H9 (cell line): ENCODE results near the gene PCARE. TPM values are rescaled to one million over a fixed set of nuclear protein-coding genes. Genes with fewer than 3 reads are reported as not detected.

Experiments used
- DNase-seq: peaks from one replicate; pipeline ENCODE4 v3.0.0-alpha.2; 2017
- H2AFZ ChIP-seq: one replicate; pipeline ENCODE4 v1.6.1; 2013; ENCODE audit warnings: mild to moderate bottlenecking, low read length, control low read depth, moderate library complexity
- H2AK5ac ChIP-seq: 2 replicates; pipeline ENCODE4 v1.6.1; 2013; ENCODE audit warnings: low read length, control low read depth, mixed read lengths; ENCODE audit not compliant: insufficient read length
- H2BK120ac ChIP-seq: one replicate; pipeline ENCODE4 v1.6.1; 2013; ENCODE audit warnings: low read depth, mild to moderate bottlenecking, low read length, control low read depth, inconsistent platforms; ENCODE audit not compliant: poor library complexity, severe bottlenecking
- H2BK12ac ChIP-seq: 2 replicates; pipeline ENCODE4 v1.6.1; 2013; ENCODE audit warnings: low read length, control low read depth, mixed read lengths, low read depth; ENCODE audit not compliant: insufficient read length
- H2BK15ac ChIP-seq: 2 replicates; pipeline ENCODE4 v1.6.1; 2013; ENCODE audit warnings: low read depth, low read length, control low read depth
- H2BK20ac ChIP-seq: one replicate; pipeline ENCODE4 v1.6.1; 2013; ENCODE audit warnings: low read depth, mild to moderate bottlenecking, low read length, control low read depth, inconsistent platforms; ENCODE audit not compliant: poor library complexity, severe bottlenecking
- H2BK5ac ChIP-seq: 2 replicates; pipeline ENCODE4 v1.6.1; 2013; ENCODE audit warnings: low read length, control low read depth, mixed read lengths; ENCODE audit not compliant: insufficient read length
- H3K14ac ChIP-seq: 2 replicates; pipeline ENCODE4 v1.6.1; 2013; ENCODE audit warnings: low read length, control low read depth; ENCODE audit not compliant: insufficient read depth
- H3K18ac ChIP-seq: 2 replicates; pipeline ENCODE4 v1.6.1; 2013; ENCODE audit warnings: low read depth, mild to moderate bottlenecking, mixed read lengths, low read length, control low read depth; ENCODE audit not compliant: insufficient read length
- H3K23ac ChIP-seq: 2 replicates; pipeline ENCODE4 v1.6.1; 2013; ENCODE audit warnings: low read length, control low read depth, mixed read lengths, low read depth; ENCODE audit not compliant: insufficient read length
- H3K23me2 ChIP-seq: 2 replicates; pipeline ENCODE4 v1.6.1; 2013; ENCODE audit warnings: low read depth, mild to moderate bottlenecking, mixed read lengths, low read length, control low read depth; ENCODE audit not compliant: insufficient read length, poor library complexity, severe bottlenecking
- H3K27ac ChIP-seq: 2 replicates; pipeline ENCODE4 v1.5.1; 2013; ENCODE audit warnings: low read length, control low read depth, mixed read lengths, low read depth; ENCODE audit not compliant: insufficient read length
- H3K27me3 ChIP-seq: 2 replicates; pipeline ENCODE4 v1.6.1; 2013; ENCODE audit warnings: low read length, control low read depth, inconsistent platforms; ENCODE audit not compliant: insufficient read depth
- H3K4ac ChIP-seq: 2 replicates; pipeline ENCODE4 v1.6.1; 2013; ENCODE audit warnings: low read depth, mild to moderate bottlenecking, control low read depth, inconsistent platforms, low read length, moderate library complexity
- H3K4me1 ChIP-seq: 2 replicates; pipeline ENCODE4 v1.6.1; 2013; ENCODE audit warnings: low read length, control low read depth, inconsistent platforms; ENCODE audit not compliant: insufficient read depth
- H3K4me2 ChIP-seq: 2 replicates; pipeline ENCODE4 v1.6.1; 2013; ENCODE audit warnings: low read length, control low read depth, mixed read lengths; ENCODE audit not compliant: insufficient read length, insufficient read depth
- H3K56ac ChIP-seq: 2 replicates; pipeline ENCODE4 v1.6.1; 2013; ENCODE audit warnings: low read depth, mild to moderate bottlenecking, mixed read lengths, low read length, control low read depth; ENCODE audit not compliant: insufficient read length
- H3K79me1 ChIP-seq: 2 replicates; pipeline ENCODE4 v1.6.1; 2013; ENCODE audit warnings: low read depth, mild to moderate bottlenecking, moderate library complexity, low read length, control low read depth, inconsistent platforms; ENCODE audit not compliant: insufficient read depth, poor library complexity, severe bottlenecking
- H3K79me2 ChIP-seq: 2 replicates; pipeline ENCODE4 v1.6.1; 2013; ENCODE audit warnings: low read length, control low read depth, inconsistent platforms; ENCODE audit not compliant: insufficient read depth
- H3K9ac ChIP-seq: 2 replicates; pipeline ENCODE4 v1.6.1; 2013; ENCODE audit warnings: low read length, control low read depth, mixed read lengths; ENCODE audit not compliant: insufficient read length; ENCODE audit errors: extremely low read depth
- H3K9me3 ChIP-seq: one replicate; pipeline ENCODE4 v1.6.1; 2013; ENCODE audit warnings: low read depth, low read length, inconsistent platforms; ENCODE audit not compliant: control insufficient read depth
- H3T11ph ChIP-seq: one replicate; pipeline ENCODE4 v1.6.1; 2013; ENCODE audit warnings: mild to moderate bottlenecking, low read length, control low read depth, inconsistent platforms
- H4K20me1 ChIP-seq: one replicate; pipeline ENCODE4 v1.6.1; 2013; ENCODE audit not compliant: control insufficient read depth, insufficient read length, insufficient read depth
- H4K5ac ChIP-seq: 2 replicates; pipeline ENCODE4 v1.6.1; 2013; ENCODE audit warnings: low read depth, mild to moderate bottlenecking, mixed read lengths, low read length, control low read depth; ENCODE audit not compliant: insufficient read length
- H4K8ac ChIP-seq: replicated peaks from 2 replicates; pipeline ENCODE4 v1.6.1; 2013; ENCODE audit warnings: low read length, control low read depth, mixed read lengths, low read depth; ENCODE audit not compliant: insufficient read length
- H4K91ac ChIP-seq: 2 replicates; pipeline ENCODE4 v1.6.1; 2013; ENCODE audit warnings: low read depth, mild to moderate bottlenecking, moderate library complexity, mixed read lengths, low read length, control low read depth; ENCODE audit not compliant: insufficient read length
- H3K27ac Mint-ChIP-seq, 3 experiments: 2 replicates in 2 of 3; 3 replicates in 1 of 3; pipeline ENCODE4 v1.8.0; 2020 to 2021; ENCODE audit warnings: mixed read lengths in 3 of 3, mild to moderate bottlenecking in 1 of 3, moderate library complexity in 1 of 3
- H3K27me3 Mint-ChIP-seq: 2 replicates; pipeline ENCODE4 v1.8.0; 2021; ENCODE audit warnings: low read depth, mild to moderate bottlenecking, moderate library complexity, mixed read lengths
- H3K36me3 Mint-ChIP-seq, 3 experiments: 2 replicates in 2 of 3; 3 replicates in 1 of 3; pipeline ENCODE4 v1.8.0; 2020 to 2021; ENCODE audit warnings: low read depth in 3 of 3, mixed read lengths in 3 of 3; ENCODE audit not compliant: insufficient read depth in 1 of 3
- H3K4me1 Mint-ChIP-seq, 2 experiments: 2 replicates each; pipeline ENCODE4 v1.8.0; 2020; ENCODE audit warnings: mixed read lengths in 2 of 2
- H3K4me3 Mint-ChIP-seq, 2 experiments: 2 replicates in 1 of 2; 3 replicates in 1 of 2; pipeline ENCODE4 v1.8.0; 2020 to 2021; ENCODE audit warnings: mild to moderate bottlenecking in 2 of 2, mixed read lengths in 2 of 2, moderate library complexity in 1 of 2
- H3K9me3 Mint-ChIP-seq, 2 experiments: 2 replicates in 1 of 2; 3 replicates in 1 of 2; pipeline ENCODE4 v1.8.0; 2020; ENCODE audit warnings: mild to moderate bottlenecking in 2 of 2, mixed read lengths in 2 of 2, moderate library complexity in 1 of 2
- WGBS: extraction: QIAGEN DNeasy Blood & Tissue Kit; methylation state at CpG from one replicate; pipeline ENCODE4 v1.1.7; 2013; ENCODE audit warnings: missing lambda C conversion rate, low lambda C conversion rate, mixed read lengths; ENCODE audit not compliant: insufficient read length; ENCODE audit errors: extremely low coverage; 5-methylcytosine and 5-hydroxymethylcytosine counted together
- total RNA-seq: library from RNA; stranded (reverse); gene quantifications from 2 replicates; pipeline ENCODE4 v1.2.1, GENCODE V29; 2021
- TF ChIP-seq, protein P1 (sequence below): fragments of 200-600 bp; sonication (generic); conservative IDR thresholded peaks from 3 replicates; pipeline ENCODE4 v1.8.0; 2021; ENCODE audit warnings: antibody characterized with exemption, mild to moderate bottlenecking

Gene PCARE
- total RNA-seq, 1 experiment from 2014 or later = not detected

DNA sequence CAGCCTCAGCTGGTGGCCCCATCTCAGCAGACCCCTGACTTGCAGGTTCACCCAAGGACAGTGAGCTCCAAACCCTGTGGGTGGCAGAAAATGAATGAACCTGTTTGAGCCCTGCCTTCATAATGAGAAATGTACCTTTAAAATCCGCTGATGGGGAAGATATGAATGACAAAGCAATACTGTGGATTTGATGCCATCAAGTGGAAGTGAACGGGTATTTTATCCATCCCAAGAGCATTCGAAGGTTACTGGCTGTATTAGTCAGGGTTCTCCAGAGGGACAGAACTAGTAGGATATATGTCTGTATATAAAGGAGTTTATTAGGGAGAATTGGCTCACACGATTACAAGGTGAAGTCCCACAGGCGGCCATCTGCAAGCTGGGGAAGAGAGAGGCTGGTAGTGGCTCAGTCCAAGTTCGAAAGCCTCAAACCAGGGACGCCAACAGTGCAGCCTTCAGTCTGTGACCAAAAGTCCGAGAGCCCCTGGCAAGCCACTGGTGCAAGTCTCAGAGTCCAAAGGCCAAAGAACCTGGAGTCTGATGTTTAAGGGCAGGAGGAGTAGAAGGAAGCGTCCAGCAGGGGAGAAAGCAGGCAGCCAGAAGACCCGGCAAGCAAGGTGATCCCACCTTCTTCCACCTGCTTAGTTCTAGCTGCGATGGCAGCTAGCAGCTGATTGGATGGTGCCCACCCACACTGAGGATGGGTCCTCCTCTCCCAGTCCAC, 61.1 kb downstream of the PCARE start:
- H3K27me3 Mint-ChIP-seq = peaks cover 2% of the 10 kb centered on the region
- no peak overlapping the region for H3K14ac ChIP-seq

More for the DNA sequence above, 61.1 kb downstream of the PCARE start:
- WGBS = no CpG with 5 or more reads among the region's 11 CpGs
- Histone ChIP-seq H2BK12ac (no peak overlapping the region), H3K79me2 (no peaks in the 10 kb centered on the region), H4K20me1 (no peaks in the 10 kb centered on the region), H2AK5ac (no peak overlapping the region), H3K4me2 (no peak overlapping the region), H3K9ac (no peak overlapping the region), H2BK15ac (no peak overlapping the region), H4K8ac (no peak overlapping the region), H4K5ac (no peak overlapping the region), H3K23me2 (no peaks in the 10 kb centered on the region), H2BK120ac (no peak overlapping the region), H3K4me1 (no peaks in the 10 kb centered on the region; the same call in 1 of the 2 replicates), H3K23ac (no peak overlapping the region), H4K91ac (no peak overlapping the region), H2AFZ (no peak overlapping the region), H3K56ac (no peak overlapping the region), H3K27ac (no peak overlapping the region), H3K18ac (no peak overlapping the region), H2BK5ac (no peak overlapping the region), H3T11ph (no peak overlapping the region), H3K4ac (no peak overlapping the region), H3K27me3 (no peaks in the 10 kb centered on the region), H2BK20ac (no peak overlapping the region), H3K9me3 (no peaks in the 10 kb centered on the region), H3K79me1 (no peaks in the 10 kb centered on the region)
- Mint-ChIP-seq H3K36me3 (no peaks in the 10 kb centered on the region), H3K27ac (no peak overlapping the region), H3K4me3 (no peak overlapping the region), H3K9me3 (no peaks in the 10 kb centered on the region), H3K4me1 (peaks cover 24 to 29% of the 10 kb centered on the region in 2 experiments)
- no peak for DNase-seq
- TF ChIP-seq, protein P1, sequence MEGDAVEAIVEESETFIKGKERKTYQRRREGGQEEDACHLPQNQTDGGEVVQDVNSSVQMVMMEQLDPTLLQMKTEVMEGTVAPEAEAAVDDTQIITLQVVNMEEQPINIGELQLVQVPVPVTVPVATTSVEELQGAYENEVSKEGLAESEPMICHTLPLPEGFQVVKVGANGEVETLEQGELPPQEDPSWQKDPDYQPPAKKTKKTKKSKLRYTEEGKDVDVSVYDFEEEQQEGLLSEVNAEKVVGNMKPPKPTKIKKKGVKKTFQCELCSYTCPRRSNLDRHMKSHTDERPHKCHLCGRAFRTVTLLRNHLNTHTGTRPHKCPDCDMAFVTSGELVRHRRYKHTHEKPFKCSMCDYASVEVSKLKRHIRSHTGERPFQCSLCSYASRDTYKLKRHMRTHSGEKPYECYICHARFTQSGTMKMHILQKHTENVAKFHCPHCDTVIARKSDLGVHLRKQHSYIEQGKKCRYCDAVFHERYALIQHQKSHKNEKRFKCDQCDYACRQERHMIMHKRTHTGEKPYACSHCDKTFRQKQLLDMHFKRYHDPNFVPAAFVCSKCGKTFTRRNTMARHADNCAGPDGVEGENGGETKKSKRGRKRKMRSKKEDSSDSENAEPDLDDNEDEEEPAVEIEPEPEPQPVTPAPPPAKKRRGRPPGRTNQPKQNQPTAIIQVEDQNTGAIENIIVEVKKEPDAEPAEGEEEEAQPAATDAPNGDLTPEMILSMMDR = no peak
